Measurements from ENCODE around the gene ADGRF5.

Gene ADGRF5

DNA sequence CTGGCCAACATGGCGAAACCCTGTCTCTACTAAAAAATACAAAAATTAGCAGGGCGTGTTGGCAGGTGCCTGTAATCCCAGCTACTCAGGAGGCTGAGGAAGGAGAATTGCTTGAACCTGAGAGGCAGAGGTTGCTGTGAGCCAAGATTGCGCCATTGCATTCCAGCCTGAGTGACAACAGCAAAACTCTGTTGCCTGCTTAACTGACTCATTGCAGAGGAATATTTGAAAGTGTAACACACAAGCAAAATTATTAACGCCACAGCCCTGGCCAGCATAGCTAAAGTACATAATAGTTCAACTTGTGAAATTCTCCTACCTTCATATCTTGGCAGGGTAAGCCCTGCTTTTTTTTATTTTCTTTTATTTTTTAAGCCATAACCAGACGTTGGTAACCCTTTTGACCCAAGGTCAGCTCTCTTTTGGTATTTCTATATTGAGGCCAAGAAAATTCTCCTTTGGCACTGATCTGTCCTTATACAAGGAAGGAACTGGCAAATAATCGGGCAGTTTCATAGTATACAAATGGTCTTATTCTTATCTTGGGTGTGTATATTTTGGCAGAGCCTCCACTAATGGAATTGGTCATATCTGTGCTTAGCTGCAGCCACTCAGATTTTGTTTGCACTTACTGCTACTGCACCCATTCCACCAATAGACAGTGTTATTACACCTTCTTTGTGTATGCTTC lies 4.0 kb upstream of the ADGRF5 start:
- H3K4me3 ChIP-seq (ENCODE audit: low read length): no peak overlapping the region
- H3K27ac ChIP-seq (ENCODE audit: low read length): no peak overlapping the region
- no peaks in the 10 kb centered on the region for H3K4me1 ChIP-seq (ENCODE audit: low read length)
- no peak overlapping the region for H3K9ac ChIP-seq (ENCODE audit: low read length)
- 0 out of 2 replicates have a peak, but pooled peaks cover 4% of the 10 kb centered on the region for H3K27me3 ChIP-seq (ENCODE audit: low read depth, low read length)
- no peak for TF ChIP-seq EZH2phosphoT487 (IDR thresholded peaks at IDR 0.05; ENCODE audit: low read depth)
- TF ChIP-seq, protein P1, sequence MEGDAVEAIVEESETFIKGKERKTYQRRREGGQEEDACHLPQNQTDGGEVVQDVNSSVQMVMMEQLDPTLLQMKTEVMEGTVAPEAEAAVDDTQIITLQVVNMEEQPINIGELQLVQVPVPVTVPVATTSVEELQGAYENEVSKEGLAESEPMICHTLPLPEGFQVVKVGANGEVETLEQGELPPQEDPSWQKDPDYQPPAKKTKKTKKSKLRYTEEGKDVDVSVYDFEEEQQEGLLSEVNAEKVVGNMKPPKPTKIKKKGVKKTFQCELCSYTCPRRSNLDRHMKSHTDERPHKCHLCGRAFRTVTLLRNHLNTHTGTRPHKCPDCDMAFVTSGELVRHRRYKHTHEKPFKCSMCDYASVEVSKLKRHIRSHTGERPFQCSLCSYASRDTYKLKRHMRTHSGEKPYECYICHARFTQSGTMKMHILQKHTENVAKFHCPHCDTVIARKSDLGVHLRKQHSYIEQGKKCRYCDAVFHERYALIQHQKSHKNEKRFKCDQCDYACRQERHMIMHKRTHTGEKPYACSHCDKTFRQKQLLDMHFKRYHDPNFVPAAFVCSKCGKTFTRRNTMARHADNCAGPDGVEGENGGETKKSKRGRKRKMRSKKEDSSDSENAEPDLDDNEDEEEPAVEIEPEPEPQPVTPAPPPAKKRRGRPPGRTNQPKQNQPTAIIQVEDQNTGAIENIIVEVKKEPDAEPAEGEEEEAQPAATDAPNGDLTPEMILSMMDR (IDR thresholded peaks at IDR 0.05; ENCODE audit: low read depth, low read length): no peak
- H3K79me2 ChIP-seq (ENCODE audit: low read length): no peaks in the 10 kb centered on the region
- H3K36me3 ChIP-seq (replicated peaks; ENCODE audit: low read depth, low read length): no peaks in the 10 kb centered on the region
- H3K4me2 ChIP-seq (ENCODE audit: low read length): no peak overlapping the region
- no peaks in the 10 kb centered on the region for H3K9me3 ChIP-seq (ENCODE audit: insufficient read depth, low read length)
- H4K20me1 ChIP-seq (ENCODE audit: insufficient read depth, low read length): no peaks in the 10 kb centered on the region
- H2AFZ ChIP-seq (ENCODE audit: low read depth, low read length): no peak overlapping the region

DNA sequence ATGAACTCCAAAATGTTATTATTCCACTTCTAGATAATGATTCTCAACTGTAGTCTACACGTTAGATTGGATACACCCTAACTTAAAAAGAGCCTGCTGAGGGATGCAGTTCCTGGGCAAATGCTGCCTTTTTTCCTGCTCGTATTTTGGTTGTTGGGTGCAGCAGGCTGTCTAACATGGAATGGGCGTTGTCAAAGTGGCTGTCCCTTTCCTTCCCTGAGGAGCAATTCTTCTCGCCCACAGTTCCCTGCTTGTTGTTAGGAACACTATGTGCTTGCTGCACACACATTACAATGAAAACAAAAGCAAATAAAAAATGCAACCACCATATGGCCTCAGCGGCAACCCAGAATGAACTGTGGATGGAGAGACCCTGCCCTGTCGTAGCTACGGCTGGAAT lies 1.7 kb upstream of the ADGRF5 start:
- 0 out of 2 replicates have a peak, but pooled peaks cover 8% of the 10 kb centered on the region for H3K27me3 ChIP-seq (ENCODE audit: low read depth, low read length)
- H3K27ac ChIP-seq (ENCODE audit: low read length): no peak overlapping the region
- H3K36me3 ChIP-seq (replicated peaks; ENCODE audit: low read depth, low read length): no peaks in the 10 kb centered on the region
- no peaks in the 10 kb centered on the region for H4K20me1 ChIP-seq (ENCODE audit: insufficient read depth, low read length)
- TF ChIP-seq, protein P1 (IDR thresholded peaks at IDR 0.05; ENCODE audit: low read depth, low read length): no peak
- TF ChIP-seq EZH2phosphoT487 (IDR thresholded peaks at IDR 0.05; ENCODE audit: low read depth): no peak
- H3K9ac ChIP-seq (ENCODE audit: low read length): no peak overlapping the region
- no peak overlapping the region for H3K4me3 ChIP-seq (ENCODE audit: low read length)
- H3K4me2 ChIP-seq (ENCODE audit: low read length): no peak overlapping the region
- H2AFZ ChIP-seq (ENCODE audit: low read depth, low read length): no peak overlapping the region
- H3K79me2 ChIP-seq (ENCODE audit: low read length): no peaks in the 10 kb centered on the region
- no peaks in the 10 kb centered on the region for H3K4me1 ChIP-seq (ENCODE audit: low read length)
- no peaks in the 10 kb centered on the region for H3K9me3 ChIP-seq (ENCODE audit: insufficient read depth, low read length)

DNA sequence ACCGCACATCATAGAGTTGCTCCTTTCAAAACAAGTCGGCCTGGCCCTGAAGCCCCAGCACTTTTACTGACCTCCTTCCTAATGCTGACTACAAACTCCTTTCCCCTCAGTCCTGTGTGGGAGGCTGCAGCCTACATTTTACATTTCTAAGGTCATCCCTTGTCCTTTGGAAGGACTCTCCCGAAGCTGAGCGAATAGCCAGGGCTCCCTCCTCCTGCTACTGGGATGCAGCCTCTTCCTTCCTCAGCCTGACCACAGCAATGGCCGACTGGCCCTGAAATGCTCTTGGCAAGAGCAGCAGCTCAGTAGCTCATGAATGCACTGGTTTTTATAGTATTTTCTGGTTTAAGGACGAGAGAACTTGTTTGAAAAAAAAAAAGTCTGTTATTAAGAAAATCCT lies 679 bp downstream of the ADGRF5 start:
- no peak overlapping the region for H3K9ac ChIP-seq (ENCODE audit: low read length)
- H2AFZ ChIP-seq (ENCODE audit: low read depth, low read length): no peak overlapping the region
- H4K20me1 ChIP-seq (ENCODE audit: insufficient read depth, low read length): no peaks in the 10 kb centered on the region
- H3K36me3 ChIP-seq (replicated peaks; ENCODE audit: low read depth, low read length): no peaks in the 10 kb centered on the region
- no peak overlapping the region for H3K27ac ChIP-seq (ENCODE audit: low read length)
- H3K27me3 ChIP-seq (ENCODE audit: low read depth, low read length): peaks cover 9% of the 10 kb centered on the region; the same call in 1 of the 2 replicates
- no peaks in the 10 kb centered on the region for H3K9me3 ChIP-seq (ENCODE audit: insufficient read depth, low read length)
- H3K79me2 ChIP-seq (ENCODE audit: low read length): no peaks in the 10 kb centered on the region
- no peak overlapping the region for H3K4me2 ChIP-seq (ENCODE audit: low read length)
- H3K4me1 ChIP-seq (ENCODE audit: low read length): no peaks in the 10 kb centered on the region
- no peak overlapping the region for H3K4me3 ChIP-seq (ENCODE audit: low read length)
- TF ChIP-seq, protein P1 (IDR thresholded peaks at IDR 0.05; ENCODE audit: low read depth, low read length): no peak
- TF ChIP-seq EZH2phosphoT487 (IDR thresholded peaks at IDR 0.05; ENCODE audit: low read depth): no peak

DNA sequence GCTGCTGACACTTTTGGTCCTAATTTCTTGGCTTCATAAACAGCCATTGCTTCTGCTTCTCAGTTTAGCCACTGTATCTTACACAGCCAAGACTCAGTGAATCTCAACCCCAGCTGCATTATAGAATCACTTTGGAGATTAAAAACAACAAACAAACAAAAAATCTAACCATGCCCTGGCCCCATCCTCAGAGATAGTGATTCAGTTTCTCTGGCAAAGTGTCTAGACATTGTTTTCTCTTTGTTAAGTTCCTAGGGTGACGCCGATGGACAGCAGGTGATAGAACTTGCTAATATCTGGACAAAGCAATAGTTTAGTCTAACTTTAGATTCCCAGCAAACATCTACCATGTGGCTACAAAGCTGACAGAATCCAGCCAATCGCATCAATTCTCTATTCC lies 2.9 kb downstream of the ADGRF5 start:
- no peaks in the 10 kb centered on the region for H3K36me3 ChIP-seq (replicated peaks; ENCODE audit: low read depth, low read length)
- H3K9ac ChIP-seq (ENCODE audit: low read length): no peak overlapping the region
- no peak overlapping the region for H3K27ac ChIP-seq (ENCODE audit: low read length)
- no peak overlapping the region for H3K4me2 ChIP-seq (ENCODE audit: low read length)
- no peaks in the 10 kb centered on the region for H4K20me1 ChIP-seq (ENCODE audit: insufficient read depth, low read length)
- no peaks in the 10 kb centered on the region for H3K4me1 ChIP-seq (ENCODE audit: low read length)
- H2AFZ ChIP-seq (ENCODE audit: low read depth, low read length): no peak overlapping the region
- no peaks in the 10 kb centered on the region for H3K79me2 ChIP-seq (ENCODE audit: low read length)
- peaks cover 7% of the 10 kb centered on the region; the same call in 1 of the 2 replicates for H3K27me3 ChIP-seq (ENCODE audit: low read depth, low read length)
- no peaks in the 10 kb centered on the region for H3K9me3 ChIP-seq (ENCODE audit: insufficient read depth, low read length)
- no peak for TF ChIP-seq EZH2phosphoT487 (IDR thresholded peaks at IDR 0.05; ENCODE audit: low read depth)
- TF ChIP-seq, protein P1 (IDR thresholded peaks at IDR 0.05; ENCODE audit: low read depth, low read length): no peak
- no peak overlapping the region for H3K4me3 ChIP-seq (ENCODE audit: low read length)
